ENCODE measurements around the gene SPEM2. TPM values are rescaled to one million over a fixed set of nuclear protein-coding genes. Genes with fewer than 3 reads are reported as not detected.

Gene SPEM2
- total RNA-seq, 6 donors from 2014 or later, result not detected

- DNase-seq, result peak; percentile 41 to 87
- Histone ChIP-seq H3K36me3 (peaks cover 0 to 21% (median 17%) of the 10 kb centered on the region in 4 donors), H3K4me1 (peaks cover 15 to 32% (median 23%) of the 10 kb centered on the region in 4 donors), H3K27me3 (no peaks in the 10 kb centered on the region), H3K9me3 (no peaks in the 10 kb centered on the region), H3K4me3 (peak overlapping the region; percentile 67 to 95 (median 89)), H3K27ac (peak overlapping the region; percentile 85 to 93 (median 92))
- ATAC-seq (ENCODE audit: low FRiP score in 2 of 2), result peak; percentile 12 to 39
- WGBS, 2 donors, result 3 to 7% methylated on average over 30 to 33 of the region's 48 CpGs
- TF ChIP-seq CTCF (IDR thresholded peaks at IDR 0.05), result no peak
- TF ChIP-seq POLR2A (IDR thresholded peaks at IDR 0.05), result no peak
- TF ChIP-seq POLR2AphosphoS5 (IDR thresholded peaks at IDR 0.05), result no peak
- no peak for TF ChIP-seq EP300 (IDR thresholded peaks at IDR 0.05)
Observed at GRCh38 chr17:7393613-7394451, 31.6 kb upstream of the SPEM2 start.

GRCh38 chr17:7394452-7395191 is 30.8 kb upstream of the SPEM2 start, which contains the start of gene PLSCR3:
Gene PLSCR3, minus strand, starts transcription at chr17:7394525. Its CDS starts 415 bp downstream, at chr17:7394110.
- Histone ChIP-seq H3K27me3 (no peaks in the 10 kb centered on the region), H3K4me1 (peaks cover 15 to 32% (median 23%) of the 10 kb centered on the region in 4 donors), H3K4me3 (peak within 1 kb of the TSS; percentile 67 to 95 (median 89)), H3K27ac (peak within 1 kb of the TSS; percentile 85 to 93 (median 92)), H3K36me3 (peaks cover 0 to 13% (median 9%) of the 10 kb centered on the region in 4 donors), H3K9me3 (no peaks in the 10 kb centered on the region)
- ATAC-seq (ENCODE audit: low FRiP score in 2 of 2), result peak; percentile 90 to 96
- 0 to 2% methylated on average over 3 to 14 of the region's 71 CpGs for WGBS, 2 donors
- peak; percentile 70 to 94 for TF ChIP-seq POLR2AphosphoS5 (IDR thresholded peaks at IDR 0.05)
- no peak for TF ChIP-seq EP300 (IDR thresholded peaks at IDR 0.05)
- peak in 3 of 4 donors; percentile 50 to 96 (median 89) for TF ChIP-seq POLR2A (IDR thresholded peaks at IDR 0.05)
- TF ChIP-seq CTCF (IDR thresholded peaks at IDR 0.05), result peak in 4 of 6 experiments; percentile 32 to 68 (median 53)
- DNase-seq, result peak; percentile 88 to 98

GRCh38 chr17:7396147-7396546 is 29.3 kb upstream of the SPEM2 start:
- no peak overlapping the region for H3K27ac ChIP-seq
- peaks cover 0 to 5% (median 0%) of the 10 kb centered on the region in 4 donors for H3K36me3 ChIP-seq
- no peak overlapping the region for H3K4me3 ChIP-seq
- H3K9me3 ChIP-seq, result no peaks in the 10 kb centered on the region
- ATAC-seq (ENCODE audit: low FRiP score in 2 of 2) (no peak), DNase-seq (no peak)
- no peaks in the 10 kb centered on the region for H3K27me3 ChIP-seq
- WGBS, 2 donors, result 91 to 95% methylated on average over 4 of the region's 4 CpGs
- peaks cover 15 to 30% (median 21%) of the 10 kb centered on the region in 4 donors for H3K4me1 ChIP-seq
- TF ChIP-seq CTCF (IDR thresholded peaks at IDR 0.05), result no peak
- TF ChIP-seq POLR2AphosphoS5 (IDR thresholded peaks at IDR 0.05), result no peak
- no peak for TF ChIP-seq POLR2A (IDR thresholded peaks at IDR 0.05)
- TF ChIP-seq EP300 (IDR thresholded peaks at IDR 0.05), result no peak

- ATAC-seq (ENCODE audit: low FRiP score in 2 of 2) (no peak), DNase-seq (no peak)
- H3K27ac ChIP-seq, result no peak overlapping the region
- WGBS, 2 donors, result 80 to 91% methylated on average over 2 of the region's 2 CpGs
- no peaks in the 10 kb centered on the region for H3K9me3 ChIP-seq
- peaks cover 20 to 31% (median 24%) of the 10 kb centered on the region in 4 donors for H3K4me1 ChIP-seq
- H3K27me3 ChIP-seq, result no peaks in the 10 kb centered on the region
- no peak for TF ChIP-seq EP300 (IDR thresholded peaks at IDR 0.05)
- TF ChIP-seq POLR2A (IDR thresholded peaks at IDR 0.05), result no peak
- no peak for TF ChIP-seq POLR2AphosphoS5 (IDR thresholded peaks at IDR 0.05)
- TF ChIP-seq CTCF (IDR thresholded peaks at IDR 0.05), result no peak
- H3K36me3 ChIP-seq, result no peaks in the 10 kb centered on the region
- H3K4me3 ChIP-seq, result no peak overlapping the region
Observed at GRCh38 chr17:7398612-7399011, 26.8 kb upstream of the SPEM2 start.

Measured in upper lobe of left lung (tissue), 6 donors.